ENCODE measurements around the gene PTP4A2. TPM values are rescaled to one million over a fixed set of nuclear protein-coding genes. Genes with fewer than 3 reads are reported as not detected.

PTP4A2 gene
- total and polyA plus RNA-seq, 2 donors (not counting 3 experiments of a cell fraction or from before 2014, with no cell fraction given), result 74.1 to 184 TPM

DNA sequence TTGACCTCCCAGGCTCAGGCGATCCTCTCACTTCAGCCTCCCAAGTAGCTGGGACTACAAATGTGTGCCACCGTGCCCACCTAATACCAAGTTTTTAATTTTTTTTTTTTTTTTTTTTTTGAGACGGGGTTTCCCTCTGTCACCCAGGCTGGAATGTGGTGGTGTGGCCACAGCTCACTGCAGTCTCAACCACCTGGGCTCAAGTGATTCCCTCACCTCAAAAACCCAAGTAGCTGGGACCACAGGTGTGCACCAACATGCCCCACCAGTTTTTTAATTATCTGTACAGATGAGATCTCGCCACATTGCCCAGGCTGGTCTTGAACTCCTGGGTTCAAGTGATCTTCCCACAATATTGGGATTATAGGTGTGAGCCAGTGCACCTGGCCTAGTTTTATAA, 22.7 kb downstream of the PTP4A2 start:
- Histone ChIP-seq H3K4me1 (ENCODE audit: control insufficient read depth, extremely low read depth, insufficient read depth, low read length) (no peaks in the 10 kb centered on the region), H3K9me1 (replicated peaks; ENCODE audit: control insufficient read depth, extremely low read depth, insufficient read depth, low read length) (no peaks in the 10 kb centered on the region), H4K20me1 (replicated peaks; ENCODE audit: control insufficient read depth, extremely low read depth, insufficient read depth, low read length) (peaks cover 4% of the 10 kb centered on the region), H3K27ac (ENCODE audit: insufficient read depth, low read depth, low read length) (no peak overlapping the region), H3K9me3 (replicated peaks; ENCODE audit: control insufficient read depth, insufficient read depth, low read length) (no peaks in the 10 kb centered on the region), H3K4me2 (ENCODE audit: insufficient read depth, low read length) (no peak overlapping the region), H3K36me3 (ENCODE audit: control insufficient read depth in 2 of 2, extremely low read depth in 1 of 2, insufficient read depth in 2 of 2, low read length in 2 of 2) (peaks cover 8 to 23% of the 10 kb centered on the region in 2 experiments), H3K4me3 (replicated peaks in 1 of 3; ENCODE audit: insufficient read depth in 1 of 3, low read depth in 1 of 3, low read length in 3 of 3) (no peak overlapping the region), H3K79me2 (ENCODE audit: control insufficient read depth, insufficient read depth, low read length) (peaks cover 77% of the 10 kb centered on the region), H3K27me3 (ENCODE audit: control insufficient read depth in 2 of 2, insufficient read depth in 2 of 2, low read length in 2 of 2) (no peaks in the 10 kb centered on the region), H2AFZ (ENCODE audit: low read depth, low read length) (no peak overlapping the region), H3K9ac (replicated peaks; ENCODE audit: extremely low read depth, insufficient read depth, low read length) (no peak overlapping the region)
- POLR2A ChIA-PET, result no interaction called here
- FAIRE-seq, result no peak
- dilution Hi-C loops (cut with MboI; ENCODE audit: extremely low pct_ligation_motif_present, low sequenced_read_pairs), result no loop called here
- no peak for DNase-seq (ENCODE audit: low read depth, low spot score)
- no TSS peak for BruUV-seq (replicated peaks)
- CTCF ChIA-PET, result interaction anchor here (1.2 to 3.2 kb wide), 6 partner anchors 9 to 100 kb away, joined by 3 to 20 read pairs (median 4); partner anchors contain the start of gene SPOCD1
- TF ChIP-seq POLR2A (IDR thresholded peaks at IDR 0.05; ENCODE audit: low read depth, low read length) (no peak), JUN (IDR thresholded peaks at IDR 0.05; ENCODE audit: borderline replicate concordance, insufficient read depth, insufficient read length, low read depth) (no peak)
- intact Hi-C loops (cut with micrococcal nuclease), result no loop called here

DNA sequence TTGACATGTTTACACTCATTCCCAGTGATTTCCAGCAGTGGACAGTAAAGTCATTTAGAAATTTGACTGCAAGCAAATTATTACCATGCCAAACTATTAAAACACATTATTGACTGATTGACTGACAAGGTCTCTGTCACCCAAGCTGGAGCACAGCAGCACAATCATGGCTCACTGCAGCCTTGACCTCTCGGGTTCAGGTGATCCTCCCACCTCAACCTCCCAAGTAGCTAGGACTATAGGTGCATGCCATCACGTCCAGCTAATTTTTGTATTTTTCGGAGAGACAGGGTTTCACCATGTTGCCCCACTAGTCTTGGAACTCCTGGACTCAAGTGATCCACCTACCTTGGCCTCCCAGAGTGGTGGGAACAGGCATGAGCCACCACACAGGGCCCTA, 24.2 kb downstream of the PTP4A2 start:
- H3K79me2 ChIP-seq (ENCODE audit: control insufficient read depth, insufficient read depth, low read length), result peaks cover 72% of the 10 kb centered on the region
- peaks cover 9 to 28% of the 10 kb centered on the region in 2 experiments for H3K36me3 ChIP-seq (ENCODE audit: control insufficient read depth in 2 of 2, extremely low read depth in 1 of 2, insufficient read depth in 2 of 2, low read length in 2 of 2)
- DNase-seq (ENCODE audit: low read depth, low spot score) (no peak), FAIRE-seq (no peak)
- no peaks in the 10 kb centered on the region for H3K9me1 ChIP-seq (replicated peaks; ENCODE audit: control insufficient read depth, extremely low read depth, insufficient read depth, low read length)
- intact Hi-C loops (cut with micrococcal nuclease) (no loop called here), dilution Hi-C loops (cut with MboI; ENCODE audit: extremely low pct_ligation_motif_present, low sequenced_read_pairs) (no loop called here)
- no peaks in the 10 kb centered on the region for H3K9me3 ChIP-seq (replicated peaks; ENCODE audit: control insufficient read depth, insufficient read depth, low read length)
- no TSS peak for BruUV-seq (replicated peaks)
- H3K4me1 ChIP-seq (ENCODE audit: control insufficient read depth, extremely low read depth, insufficient read depth, low read length), result no peaks in the 10 kb centered on the region
- no peak overlapping the region for H3K4me2 ChIP-seq (ENCODE audit: insufficient read depth, low read length)
- H3K27ac ChIP-seq (ENCODE audit: insufficient read depth, low read depth, low read length), result no peak overlapping the region
- no peak overlapping the region for H3K4me3 ChIP-seq (replicated peaks in 1 of 3; ENCODE audit: insufficient read depth in 1 of 3, low read depth in 1 of 3, low read length in 3 of 3)
- no peak overlapping the region for H3K9ac ChIP-seq (replicated peaks; ENCODE audit: extremely low read depth, insufficient read depth, low read length)
- ChIA-PET POLR2A (no interaction called here), CTCF (interaction anchor here (1.0 to 3.2 kb wide), 5 partner anchors 10 to 169 kb away, joined by 3 to 20 read pairs (median 3); no protein-coding TSS in a partner anchor)
- H2AFZ ChIP-seq (ENCODE audit: low read depth, low read length), result no peak overlapping the region
- no peaks in the 10 kb centered on the region for H3K27me3 ChIP-seq (ENCODE audit: control insufficient read depth in 2 of 2, insufficient read depth in 2 of 2, low read length in 2 of 2)
- H4K20me1 ChIP-seq (replicated peaks; ENCODE audit: control insufficient read depth, extremely low read depth, insufficient read depth, low read length), result peaks cover 4% of the 10 kb centered on the region
- no peak for TF ChIP-seq JUN (IDR thresholded peaks at IDR 0.05; ENCODE audit: borderline replicate concordance, insufficient read depth, insufficient read length, low read depth)
- TF ChIP-seq, protein P1, sequence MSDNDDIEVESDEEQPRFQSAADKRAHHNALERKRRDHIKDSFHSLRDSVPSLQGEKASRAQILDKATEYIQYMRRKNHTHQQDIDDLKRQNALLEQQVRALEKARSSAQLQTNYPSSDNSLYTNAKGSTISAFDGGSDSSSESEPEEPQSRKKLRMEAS (IDR thresholded peaks at IDR 0.05; ENCODE audit: insufficient read depth, insufficient read length), result no peak
- TF ChIP-seq POLR2A (IDR thresholded peaks at IDR 0.05; ENCODE audit: low read depth, low read length), result no peak
- no peak for TF ChIP-seq GATA2 (IDR thresholded peaks at IDR 0.05; ENCODE audit: insufficient read depth, insufficient read length, low read depth, low read length)
- no peak for TF ChIP-seq EZH2 (IDR thresholded peaks at IDR 0.05; ENCODE audit: borderline replicate concordance, low read depth, low read length, severe bottlenecking)
- TF ChIP-seq MYC (IDR thresholded peaks at IDR 0.05; ENCODE audit: low read depth, low read length), result no peak
- TF ChIP-seq, protein P2, sequence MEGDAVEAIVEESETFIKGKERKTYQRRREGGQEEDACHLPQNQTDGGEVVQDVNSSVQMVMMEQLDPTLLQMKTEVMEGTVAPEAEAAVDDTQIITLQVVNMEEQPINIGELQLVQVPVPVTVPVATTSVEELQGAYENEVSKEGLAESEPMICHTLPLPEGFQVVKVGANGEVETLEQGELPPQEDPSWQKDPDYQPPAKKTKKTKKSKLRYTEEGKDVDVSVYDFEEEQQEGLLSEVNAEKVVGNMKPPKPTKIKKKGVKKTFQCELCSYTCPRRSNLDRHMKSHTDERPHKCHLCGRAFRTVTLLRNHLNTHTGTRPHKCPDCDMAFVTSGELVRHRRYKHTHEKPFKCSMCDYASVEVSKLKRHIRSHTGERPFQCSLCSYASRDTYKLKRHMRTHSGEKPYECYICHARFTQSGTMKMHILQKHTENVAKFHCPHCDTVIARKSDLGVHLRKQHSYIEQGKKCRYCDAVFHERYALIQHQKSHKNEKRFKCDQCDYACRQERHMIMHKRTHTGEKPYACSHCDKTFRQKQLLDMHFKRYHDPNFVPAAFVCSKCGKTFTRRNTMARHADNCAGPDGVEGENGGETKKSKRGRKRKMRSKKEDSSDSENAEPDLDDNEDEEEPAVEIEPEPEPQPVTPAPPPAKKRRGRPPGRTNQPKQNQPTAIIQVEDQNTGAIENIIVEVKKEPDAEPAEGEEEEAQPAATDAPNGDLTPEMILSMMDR (IDR thresholded peaks at IDR 0.05; ENCODE audit: extremely low read depth in 1 of 2, insufficient read depth in 1 of 2, low read depth in 1 of 2, low read length in 2 of 2), result no peak
- TF ChIP-seq FOS (IDR thresholded peaks at IDR 0.05; ENCODE audit: borderline replicate concordance, insufficient read depth, low read length), result no peak
- no peak for TF ChIP-seq POLR2AphosphoS5 (IDR thresholded peaks at IDR 0.05; ENCODE audit: insufficient read depth, low read depth, low read length)
